Right lobe of liver (tissue), 4 donors: Measurements from ENCODE around the gene ARMC7.

ENCODE experiments used
- POLR2A ChIP-seq: fragments of 450-650 bp; IDR thresholded peaks from one replicate; pipeline ENCODE4 v1.6.1; 2017; ENCODE audit warnings: antibody characterized with exemption, mild to moderate bottlenecking
- TF ChIP-seq, protein P1 (sequence below), 4 donors: fragments of 200-600 bp in 3 of 4; fragments of 450-650 bp in 1 of 4; IDR thresholded peaks; one replicate each; pipeline versions ENCODE4 v1.5.1 to v1.8.0; 2016 to 2022; ENCODE audit warnings: antibody characterized with exemption in 4 of 4, mild to moderate bottlenecking in 2 of 4
- donor health status: DM: no; HTN: no; CAD: no.
- donor health status: DM: no; HTN: no; CAD: no.
- donor health status: DM: no; HTN: yes; CAD: no.

DNA sequence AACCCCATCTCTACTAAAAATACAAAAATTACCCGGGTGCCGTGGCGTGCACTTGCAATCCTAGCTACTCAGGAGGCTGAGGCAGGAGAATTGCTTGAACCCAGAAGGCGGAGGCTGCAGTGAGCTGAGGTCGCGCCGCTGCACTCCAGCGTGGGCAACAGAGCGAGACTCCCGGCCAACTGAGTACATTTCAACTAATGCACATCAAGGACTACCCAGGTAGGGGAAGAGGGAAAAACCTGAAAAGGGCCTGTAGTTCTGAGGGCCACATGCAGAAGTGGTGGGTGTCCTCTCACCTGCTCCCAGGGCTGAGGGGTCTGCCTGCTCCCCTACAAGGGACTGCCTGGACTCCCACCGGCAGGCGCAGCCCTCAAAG lies 22.6 kb upstream of the ARMC7 start:
- TF ChIP-seq, protein P1, sequence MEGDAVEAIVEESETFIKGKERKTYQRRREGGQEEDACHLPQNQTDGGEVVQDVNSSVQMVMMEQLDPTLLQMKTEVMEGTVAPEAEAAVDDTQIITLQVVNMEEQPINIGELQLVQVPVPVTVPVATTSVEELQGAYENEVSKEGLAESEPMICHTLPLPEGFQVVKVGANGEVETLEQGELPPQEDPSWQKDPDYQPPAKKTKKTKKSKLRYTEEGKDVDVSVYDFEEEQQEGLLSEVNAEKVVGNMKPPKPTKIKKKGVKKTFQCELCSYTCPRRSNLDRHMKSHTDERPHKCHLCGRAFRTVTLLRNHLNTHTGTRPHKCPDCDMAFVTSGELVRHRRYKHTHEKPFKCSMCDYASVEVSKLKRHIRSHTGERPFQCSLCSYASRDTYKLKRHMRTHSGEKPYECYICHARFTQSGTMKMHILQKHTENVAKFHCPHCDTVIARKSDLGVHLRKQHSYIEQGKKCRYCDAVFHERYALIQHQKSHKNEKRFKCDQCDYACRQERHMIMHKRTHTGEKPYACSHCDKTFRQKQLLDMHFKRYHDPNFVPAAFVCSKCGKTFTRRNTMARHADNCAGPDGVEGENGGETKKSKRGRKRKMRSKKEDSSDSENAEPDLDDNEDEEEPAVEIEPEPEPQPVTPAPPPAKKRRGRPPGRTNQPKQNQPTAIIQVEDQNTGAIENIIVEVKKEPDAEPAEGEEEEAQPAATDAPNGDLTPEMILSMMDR (IDR thresholded peaks at IDR 0.05), result no peak
- TF ChIP-seq POLR2A, result no peak
